ENCODE measurements around the gene KCNIP4. TPM values are rescaled to one million over a fixed set of nuclear protein-coding genes. Genes with fewer than 3 reads are reported as not detected.

The KCNIP4 gene
- total and polyA plus RNA-seq, 2 experiments from 2014 or later, result 0.14 to 0.63 TPM

- H3K4me1 Mint-ChIP-seq, result peaks cover 3% of the 10 kb centered on the region; the same call in 1 of the 3 replicates
- H3K4me3 ChIP-seq, result no peak overlapping the region
- H3K4me1 ChIP-seq (ENCODE audit: insufficient read depth), result no peaks in the 10 kb centered on the region
- no peaks in the 10 kb centered on the region for H3F3A ChIP-seq (replicated peaks; ENCODE audit: low read depth)
- no peak overlapping the region for H3K27ac ChIP-seq (ENCODE audit: low read depth)
- no peak overlapping the region for H3K4me2 ChIP-seq
- H3K79me2 ChIP-seq (replicated peaks; ENCODE audit: insufficient read depth), result no peaks in the 10 kb centered on the region
- H3K36me3 ChIP-seq (ENCODE audit: insufficient read depth), result no peaks in the 10 kb centered on the region
- no peak for ATAC-seq
- peak overlapping the region; percentile 9; the same call in 1 of the 2 replicates for H2AFZ ChIP-seq
- H3K27me3 ChIP-seq (ENCODE audit: insufficient read depth), result no peaks in the 10 kb centered on the region
- H3K27ac Mint-ChIP-seq, result no peak overlapping the region
- DNase-seq (ENCODE audit: low spot score), result peak; percentile 58
- no peaks in the 10 kb centered on the region for H3K36me3 Mint-ChIP-seq (ENCODE audit: low read depth)
- H3K9me2 ChIP-seq (ENCODE audit: insufficient read depth), result no peaks in the 10 kb centered on the region
- H4K20me1 ChIP-seq (replicated peaks; ENCODE audit: insufficient read depth), result no peaks in the 10 kb centered on the region
- TF ChIP-seq, protein P1, sequence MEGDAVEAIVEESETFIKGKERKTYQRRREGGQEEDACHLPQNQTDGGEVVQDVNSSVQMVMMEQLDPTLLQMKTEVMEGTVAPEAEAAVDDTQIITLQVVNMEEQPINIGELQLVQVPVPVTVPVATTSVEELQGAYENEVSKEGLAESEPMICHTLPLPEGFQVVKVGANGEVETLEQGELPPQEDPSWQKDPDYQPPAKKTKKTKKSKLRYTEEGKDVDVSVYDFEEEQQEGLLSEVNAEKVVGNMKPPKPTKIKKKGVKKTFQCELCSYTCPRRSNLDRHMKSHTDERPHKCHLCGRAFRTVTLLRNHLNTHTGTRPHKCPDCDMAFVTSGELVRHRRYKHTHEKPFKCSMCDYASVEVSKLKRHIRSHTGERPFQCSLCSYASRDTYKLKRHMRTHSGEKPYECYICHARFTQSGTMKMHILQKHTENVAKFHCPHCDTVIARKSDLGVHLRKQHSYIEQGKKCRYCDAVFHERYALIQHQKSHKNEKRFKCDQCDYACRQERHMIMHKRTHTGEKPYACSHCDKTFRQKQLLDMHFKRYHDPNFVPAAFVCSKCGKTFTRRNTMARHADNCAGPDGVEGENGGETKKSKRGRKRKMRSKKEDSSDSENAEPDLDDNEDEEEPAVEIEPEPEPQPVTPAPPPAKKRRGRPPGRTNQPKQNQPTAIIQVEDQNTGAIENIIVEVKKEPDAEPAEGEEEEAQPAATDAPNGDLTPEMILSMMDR (conservative IDR thresholded peaks at IDR 0.05; ENCODE audit: low read depth in 2 of 2), result peak; percentile 57 to 95
- no peak for TF ChIP-seq JUNB (IDR thresholded peaks at IDR 0.05; ENCODE audit: unreplicated experiment)
- H3K9me3 Mint-ChIP-seq, result no peaks in the 10 kb centered on the region
- H3K27me3 Mint-ChIP-seq (ENCODE audit: insufficient read depth, low read depth, poor library complexity), result no peaks in the 10 kb centered on the region
- no peak overlapping the region for H3K4me3 Mint-ChIP-seq
Measured at GRCh38 chr4:20684852-20685763, 1263.5 kb downstream of the KCNIP4 start.

DNA sequence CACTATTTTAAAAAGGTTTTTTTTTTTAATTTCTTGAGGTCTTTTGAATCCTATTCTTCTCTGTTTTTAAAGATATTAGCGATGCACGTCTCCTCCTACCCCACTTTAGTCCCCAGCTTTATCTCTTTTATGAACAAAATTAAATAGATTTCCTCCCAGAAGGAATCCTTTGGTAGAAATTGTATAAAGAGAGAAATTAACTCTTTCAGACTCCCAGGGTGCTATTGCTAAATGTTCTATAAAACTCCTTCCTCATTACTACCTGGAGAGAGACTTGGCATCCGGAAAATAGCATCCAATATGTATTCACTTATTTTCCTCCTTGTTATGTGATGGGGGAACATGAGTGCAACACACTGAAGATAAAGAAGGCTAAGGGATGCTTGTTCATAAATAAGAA is 1264.8 kb downstream of the KCNIP4 start:
- no peaks in the 10 kb centered on the region for H3K36me3 ChIP-seq (ENCODE audit: insufficient read depth)
- Mint-ChIP-seq H3K27ac (no peak overlapping the region), H3K9me3 (no peaks in the 10 kb centered on the region), H3K36me3 (ENCODE audit: low read depth) (no peaks in the 10 kb centered on the region), H3K4me3 (no peak overlapping the region), H3K27me3 (ENCODE audit: insufficient read depth, low read depth, poor library complexity) (no peaks in the 10 kb centered on the region), H3K4me1 (peaks cover 3% of the 10 kb centered on the region; the same call in 1 of the 3 replicates)
- no peaks in the 10 kb centered on the region for H4K20me1 ChIP-seq (replicated peaks; ENCODE audit: insufficient read depth)
- H3K9me2 ChIP-seq (ENCODE audit: insufficient read depth), result no peaks in the 10 kb centered on the region
- H3K27ac ChIP-seq (ENCODE audit: low read depth), result no peak overlapping the region
- no peak for TF ChIP-seq ZNF331 (CRISPR knock-in tag; IDR thresholded peaks at IDR 0.05; ENCODE audit: low read depth)
- H3K27me3 ChIP-seq (ENCODE audit: insufficient read depth), result no peaks in the 10 kb centered on the region
- no peak for ATAC-seq
- no peak for DNase-seq (ENCODE audit: low spot score)
- H3K4me3 ChIP-seq, result no peak overlapping the region
- no peaks in the 10 kb centered on the region for H3K79me2 ChIP-seq (replicated peaks; ENCODE audit: insufficient read depth)
- no peaks in the 10 kb centered on the region for H3K4me1 ChIP-seq (ENCODE audit: insufficient read depth)
- H2AFZ ChIP-seq, result no peak overlapping the region
- H3K4me2 ChIP-seq, result no peak overlapping the region
- no peaks in the 10 kb centered on the region for H3F3A ChIP-seq (replicated peaks; ENCODE audit: low read depth)

DNA sequence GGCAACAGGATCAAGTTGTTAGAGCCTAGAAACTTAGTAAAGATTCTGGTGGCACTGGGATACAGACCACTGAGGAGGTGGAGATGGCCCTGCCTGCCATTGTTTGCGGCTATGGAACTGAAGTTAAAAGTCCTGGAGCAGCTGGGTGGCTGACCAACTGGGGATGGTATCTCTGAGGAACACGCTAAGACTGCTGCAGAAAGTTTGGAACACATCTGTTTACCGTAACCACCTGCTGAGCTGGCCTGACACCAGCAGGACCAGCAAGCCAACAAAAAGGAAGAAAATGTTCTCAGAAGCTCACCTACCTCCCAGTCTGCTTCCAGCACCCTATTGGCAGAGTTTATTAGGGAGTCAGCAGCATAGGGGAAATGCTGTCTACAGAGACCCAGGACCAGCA is 1265.7 kb downstream of the KCNIP4 start:
- Mint-ChIP-seq H3K4me1 (peaks cover 4% of the 10 kb centered on the region), H3K27ac (no peak overlapping the region), H3K36me3 (ENCODE audit: low read depth) (peaks cover 1% of the 10 kb centered on the region; the same call in 1 of the 3 replicates), H3K4me3 (no peak overlapping the region), H3K9me3 (0 out of 3 replicates have a peak, but pooled peaks cover 3% of the 10 kb centered on the region), H3K27me3 (ENCODE audit: insufficient read depth, low read depth, poor library complexity) (no peaks in the 10 kb centered on the region)
- no peak overlapping the region for H3K4me2 ChIP-seq
- H3F3A ChIP-seq (replicated peaks; ENCODE audit: low read depth), result no peaks in the 10 kb centered on the region
- H3K27me3 ChIP-seq (ENCODE audit: insufficient read depth), result no peaks in the 10 kb centered on the region
- H3K27ac ChIP-seq (ENCODE audit: low read depth), result no peak overlapping the region
- H3K4me1 ChIP-seq (ENCODE audit: insufficient read depth), result no peaks in the 10 kb centered on the region; the same call in 1 of the 2 replicates
- no peaks in the 10 kb centered on the region for H3K79me2 ChIP-seq (replicated peaks; ENCODE audit: insufficient read depth)
- H4K20me1 ChIP-seq (replicated peaks; ENCODE audit: insufficient read depth), result no peaks in the 10 kb centered on the region
- DNase-seq (ENCODE audit: low spot score) (no peak), ATAC-seq (no peak)
- H3K9me2 ChIP-seq (ENCODE audit: insufficient read depth), result no peaks in the 10 kb centered on the region
- no peak overlapping the region for H3K4me3 ChIP-seq
- no peak overlapping the region; the same call in 1 of the 2 replicates for H2AFZ ChIP-seq
- H3K36me3 ChIP-seq (ENCODE audit: insufficient read depth), result no peaks in the 10 kb centered on the region
- TF ChIP-seq ETS1 (IDR thresholded peaks at IDR 0.05) (no peak), STAT1 (IDR thresholded peaks at IDR 0.05; ENCODE audit: unreplicated experiment) (no peak), REST (IDR thresholded peaks at IDR 0.05; ENCODE audit: unreplicated experiment) (no peak), ZNF114 (CRISPR knock-in tag; IDR thresholded peaks at IDR 0.05) (no peak), NANOG (IDR thresholded peaks at IDR 0.05; ENCODE audit: borderline replicate concordance) (no peak), EZH2phosphoT487 (IDR thresholded peaks at IDR 0.05; ENCODE audit: unreplicated experiment) (no peak), CREB1 (CRISPR knock-in tag; IDR thresholded peaks at IDR 0.05; ENCODE audit: low read depth) (no peak)
